HG03159 (cell line): Measurements from ENCODE around the gene LEUTX.
"Not testable (repeated sequence)": the region's sequence is repeated elsewhere in the genome, so short reads cannot be mapped to it uniquely, and the experiment has no call there.

Experiments
- ATAC-seq: cut with Tn5 transposase; IDR thresholded peaks from one replicate; pipeline ENCODE4 v1.9.1; 2021; ENCODE audit warnings: mild to moderate bottlenecking, moderate library complexity; ENCODE audit not compliant: unreplicated experiment

LEUTX gene, protein sequence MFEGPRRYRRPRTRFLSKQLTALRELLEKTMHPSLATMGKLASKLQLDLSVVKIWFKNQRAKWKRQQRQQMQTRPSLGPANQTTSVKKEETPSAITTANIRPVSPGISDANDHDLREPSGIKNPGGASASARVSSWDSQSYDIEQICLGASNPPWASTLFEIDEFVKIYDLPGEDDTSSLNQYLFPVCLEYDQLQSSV

DNA sequence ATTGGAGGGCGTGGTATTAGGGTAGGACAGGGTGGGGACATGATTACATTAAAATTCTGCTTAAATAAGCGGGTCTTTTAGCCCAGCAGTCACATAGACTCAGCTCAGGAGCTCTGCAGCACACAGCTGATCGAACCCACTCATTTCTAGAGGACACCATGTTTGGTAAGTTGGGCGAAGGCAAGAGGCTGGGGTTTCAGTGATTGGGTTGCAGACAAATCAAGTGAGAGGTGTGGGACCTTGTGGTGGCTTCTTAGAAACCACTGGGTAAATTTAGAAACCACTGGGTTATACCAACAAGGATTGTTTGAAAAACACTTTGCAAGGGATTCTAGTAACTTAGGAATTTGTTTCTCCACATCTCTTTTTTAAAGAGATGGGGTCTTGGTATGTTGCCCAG lies at the start of gene LEUTX:
Gene LEUTX, plus strand, starts transcription at position 92 of the 400 bp plus-strand sequence. Its CDS starts 67 bp downstream, at position 159.
- no peak for ATAC-seq

DNA sequence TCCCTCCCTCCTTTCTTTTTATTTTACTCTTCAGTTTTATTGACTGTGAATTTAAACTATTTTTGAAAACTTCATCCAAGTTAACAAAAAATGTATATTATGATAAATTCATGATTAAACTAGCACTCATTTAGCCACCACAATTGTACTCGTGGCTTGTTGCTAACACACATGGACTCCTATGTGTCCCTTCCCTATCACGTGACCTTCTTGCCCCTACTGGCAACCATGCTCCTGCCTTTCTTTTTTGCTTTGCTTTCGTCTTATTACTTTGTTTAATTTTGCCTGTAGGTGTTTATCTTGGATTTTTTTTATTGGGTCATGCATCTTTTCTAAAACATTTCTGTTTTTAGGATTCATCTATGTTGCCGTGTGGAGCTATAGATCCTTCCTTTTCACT lies 49.1 kb upstream of the LEUTX start:
- no peak for ATAC-seq

DNA sequence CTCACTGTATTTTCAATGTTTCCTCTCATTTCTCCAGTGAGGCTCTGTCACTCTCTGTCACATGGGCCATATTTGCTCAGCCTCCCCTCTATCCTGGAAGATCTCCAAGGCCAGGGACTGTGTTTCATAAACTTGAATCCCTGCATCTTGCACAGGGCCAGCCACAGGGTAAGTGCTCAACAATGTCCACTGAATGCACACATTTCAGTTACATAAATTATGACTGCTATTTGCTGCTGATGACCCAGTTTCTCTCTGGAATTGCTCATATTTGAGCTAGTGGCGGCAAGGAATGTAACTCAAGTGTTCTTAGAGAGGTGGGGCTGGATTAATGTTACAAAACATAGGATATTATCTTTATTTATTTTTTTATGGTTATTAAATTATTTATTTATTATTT lies 47.0 kb upstream of the LEUTX start:
- ATAC-seq, result no peak

DNA sequence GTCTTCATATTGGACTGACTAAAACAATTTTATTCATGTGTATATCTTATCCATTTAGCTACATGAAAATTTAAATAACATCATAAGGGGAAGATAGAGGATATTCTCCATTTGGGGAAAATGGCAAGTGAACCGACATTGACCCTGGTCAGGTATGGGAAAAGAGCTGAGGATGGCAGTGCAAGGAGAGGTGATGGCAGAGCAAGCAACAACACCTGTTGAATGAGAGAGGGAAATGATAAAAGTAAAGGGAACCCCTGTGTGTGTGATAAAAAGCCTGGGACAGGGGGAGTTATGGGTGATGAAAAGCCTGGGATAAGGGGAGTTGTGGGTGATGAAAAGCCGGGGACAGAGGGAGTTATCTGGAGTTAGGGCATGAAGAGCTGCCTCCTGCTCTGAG lies 44.8 kb upstream of the LEUTX start:
- no peak for ATAC-seq

DNA sequence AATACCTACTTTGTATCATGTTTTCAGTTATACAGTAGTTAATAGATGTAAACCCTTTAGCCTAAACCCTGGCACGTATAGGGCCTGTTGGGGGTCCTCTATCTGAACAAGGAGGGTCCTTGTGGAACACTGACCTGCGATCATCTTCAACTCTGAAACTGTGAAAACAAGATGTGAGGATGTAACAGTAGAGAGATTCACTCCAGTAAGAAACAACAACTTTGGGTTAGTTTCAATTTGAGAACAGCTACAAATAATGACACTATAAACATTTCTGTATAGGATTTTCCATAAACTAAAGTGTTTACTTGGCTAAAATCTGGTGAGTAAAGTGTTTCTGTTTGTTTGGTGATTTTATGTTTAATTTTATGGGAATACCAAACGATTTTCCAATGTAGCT lies 43.0 kb upstream of the LEUTX start:
- no peak for ATAC-seq

DNA sequence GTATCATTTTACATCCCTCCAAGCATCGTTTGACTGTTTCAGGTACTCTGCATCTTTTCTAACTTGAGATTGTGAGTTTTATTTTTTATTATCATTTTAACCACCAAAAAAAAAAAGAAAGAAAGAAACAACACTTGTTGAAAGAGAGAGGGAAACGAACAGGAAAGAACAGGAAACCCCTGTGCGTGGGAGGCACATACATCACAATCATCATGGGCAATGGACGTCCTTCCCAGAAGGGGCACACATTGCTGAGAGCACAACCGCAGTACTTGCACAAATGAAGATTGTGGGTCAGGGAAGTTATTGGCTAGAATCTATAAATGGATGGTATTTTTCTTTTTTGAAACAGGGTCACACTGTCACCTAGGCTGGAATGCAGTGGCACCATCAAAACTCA lies 42.6 kb upstream of the LEUTX start:
- no peak for ATAC-seq

DNA sequence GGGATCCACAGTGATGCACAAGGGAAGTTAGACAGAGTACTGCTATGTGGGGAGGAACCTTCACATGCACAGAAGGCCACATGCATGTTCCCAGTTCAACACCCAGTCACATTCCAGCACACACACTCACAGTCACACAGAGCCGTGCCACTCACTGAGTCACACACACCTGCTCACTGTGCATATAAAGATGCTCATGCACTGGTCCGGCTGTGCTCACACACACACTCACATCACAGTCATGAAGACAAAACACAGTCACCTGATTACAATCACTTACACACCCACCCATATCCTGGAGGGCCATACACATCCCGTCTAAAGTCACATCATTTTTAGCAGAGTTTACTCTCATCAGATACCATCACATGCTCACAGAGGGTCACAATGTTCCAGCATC lies 41.3 kb upstream of the LEUTX start:
- ATAC-seq, result no peak

DNA sequence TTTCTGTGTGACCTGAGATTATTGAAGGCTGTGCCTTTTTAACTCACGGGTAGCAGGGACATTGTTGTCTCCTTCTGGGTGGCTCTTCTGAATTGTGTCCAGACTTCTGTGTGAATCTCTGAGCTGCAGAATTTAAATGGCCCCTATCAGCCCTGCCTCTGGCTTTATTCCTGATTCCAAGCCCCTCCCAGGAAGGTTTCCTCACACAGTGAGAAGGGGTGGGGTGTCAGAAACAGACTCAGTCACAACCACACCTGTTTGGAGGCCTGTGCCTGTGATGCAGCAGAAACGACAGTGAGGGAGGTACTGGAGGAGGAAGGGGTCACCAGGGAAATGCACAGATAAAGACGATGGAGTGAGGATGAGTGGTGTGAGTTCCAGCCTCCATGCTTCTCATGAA lies 40.8 kb upstream of the LEUTX start, which contains the start of gene CLC:
Gene CLC, minus strand, starts transcription at position 139 of the 400 bp plus-strand sequence. Its CDS starts 77 bp downstream, at position 62.
- ATAC-seq, result no peak

DNA sequence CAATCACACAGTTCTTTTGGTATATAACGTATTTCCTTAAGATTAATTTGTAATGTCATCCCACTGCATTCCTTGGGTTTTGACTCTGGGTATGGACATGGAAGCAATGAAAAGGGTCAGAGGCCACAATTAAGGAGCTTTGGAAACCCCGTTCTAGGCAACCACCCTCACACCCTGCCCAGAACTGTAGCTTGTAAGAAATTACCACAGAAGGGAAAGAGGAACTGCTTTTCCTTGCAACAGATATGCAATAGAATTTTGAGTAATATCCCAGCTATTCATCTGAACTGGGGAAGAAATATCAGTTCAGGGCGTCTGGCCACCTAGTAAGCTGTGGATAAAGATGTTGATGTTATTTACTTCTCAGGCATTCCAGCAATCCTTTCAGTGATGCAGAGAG lies 39.8 kb upstream of the LEUTX start:
- ATAC-seq, result no peak

DNA sequence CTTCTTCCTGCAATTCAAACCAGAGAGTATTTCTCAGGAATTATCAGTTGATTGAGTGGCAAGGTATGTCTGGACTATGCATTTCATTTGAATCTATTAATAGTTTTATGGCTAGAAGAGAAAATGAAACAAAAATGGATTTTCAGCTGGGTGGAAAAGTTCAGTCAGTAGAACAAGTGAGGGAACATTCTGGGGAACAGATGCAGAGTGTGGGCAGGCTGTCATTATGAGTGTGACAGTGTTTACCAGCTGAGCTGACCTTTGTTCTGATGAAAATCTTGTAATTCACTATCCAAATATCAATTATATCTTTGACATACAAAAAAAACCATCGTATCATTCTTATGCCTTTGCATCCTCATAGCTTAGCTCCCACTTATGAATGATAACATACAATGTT lies 38.3 kb upstream of the LEUTX start:
- no peak for ATAC-seq

DNA sequence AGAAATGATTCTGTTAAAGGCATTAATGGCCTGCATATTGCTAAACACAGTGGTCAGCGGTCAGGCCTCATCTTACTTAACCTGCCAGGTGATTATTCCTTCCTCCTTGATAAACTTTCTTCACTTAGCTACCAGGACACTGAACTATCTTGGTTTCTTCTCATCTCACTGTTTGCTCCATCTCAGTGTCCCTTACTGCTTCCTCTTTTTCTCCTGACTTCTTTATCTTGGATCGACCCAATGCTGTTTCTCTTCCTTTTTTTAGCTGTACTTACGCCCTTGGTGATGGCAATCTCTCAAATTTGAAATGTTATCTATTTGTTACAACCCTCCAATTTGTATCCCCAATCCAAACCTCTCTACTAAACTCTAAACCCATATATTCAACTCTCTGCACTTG lies 33.0 kb upstream of the LEUTX start:
- ATAC-seq, result no peak

DNA sequence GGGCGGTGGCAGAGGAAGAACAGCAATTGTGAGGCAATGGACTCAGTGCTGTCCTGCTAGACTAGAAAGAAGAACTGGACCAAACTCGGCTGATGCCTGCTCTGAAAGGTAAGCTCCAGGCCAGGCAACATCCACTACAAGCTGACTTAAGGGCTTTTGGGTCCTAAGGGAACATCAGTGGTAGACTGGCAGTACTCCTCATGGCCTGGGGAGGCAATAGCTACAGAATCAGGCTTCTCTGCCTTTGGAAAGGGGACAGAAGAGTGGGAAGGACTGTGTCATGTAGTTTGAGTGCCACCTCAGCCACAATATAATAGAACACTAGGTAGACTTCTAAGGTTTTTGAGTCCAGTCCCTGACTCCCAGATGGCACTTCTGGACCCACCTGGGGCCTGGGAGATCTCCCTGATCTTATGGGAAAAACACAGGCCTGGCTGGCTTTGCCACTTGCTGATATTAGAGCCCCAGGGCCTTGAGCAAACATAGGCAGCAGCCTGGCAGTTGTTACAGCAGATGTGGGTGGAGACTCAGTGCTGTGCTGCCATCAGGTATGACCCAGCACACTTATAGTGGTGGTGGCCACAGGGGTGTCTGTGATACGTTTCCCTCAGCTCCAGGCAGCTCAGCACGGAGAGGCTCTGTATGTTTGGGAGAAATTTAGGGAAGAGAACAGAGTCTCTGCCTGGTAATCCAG lies 31.7 kb upstream of the LEUTX start:
- ATAC-seq, result no peak

DNA sequence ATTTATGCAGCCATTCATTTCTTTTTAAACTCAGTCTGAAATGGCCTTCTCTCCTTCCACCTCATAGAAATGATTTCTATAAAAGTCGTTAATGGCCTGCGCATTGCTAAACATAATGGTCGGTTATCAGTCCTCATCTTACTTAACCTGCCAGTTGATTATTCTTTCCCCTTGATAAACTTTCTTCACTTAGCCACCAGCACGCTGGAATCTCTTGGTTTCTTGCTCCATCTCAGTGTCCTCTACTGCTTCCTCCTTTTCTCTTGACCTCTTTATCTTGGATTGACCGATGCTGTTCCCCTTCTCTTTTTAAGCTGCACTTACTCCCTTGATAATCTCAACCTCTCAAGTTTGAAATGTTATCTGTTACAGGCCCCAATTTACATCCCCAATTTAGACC lies 28.7 kb upstream of the LEUTX start:
- ATAC-seq, result no peak

DNA sequence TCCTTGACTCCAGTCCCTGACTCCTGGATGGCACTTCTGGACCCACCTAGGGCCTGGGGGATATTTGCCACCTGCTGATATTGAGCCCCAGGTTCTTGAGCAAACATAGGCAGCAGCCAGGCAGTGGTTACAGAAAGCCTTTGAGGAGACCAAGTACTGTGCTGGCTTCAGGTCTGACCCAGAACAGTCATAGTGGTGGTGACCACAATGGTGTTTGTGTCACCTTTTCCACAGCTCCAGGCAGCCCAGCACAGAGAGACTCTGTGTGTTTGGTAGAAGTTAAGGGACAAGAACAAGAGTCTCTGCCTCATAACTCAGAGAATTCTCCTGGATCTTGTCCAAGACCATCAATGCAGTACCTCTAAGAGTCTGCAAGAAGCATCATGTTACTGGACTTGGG lies 26.3 kb upstream of the LEUTX start:
- ATAC-seq, result no peak

DNA sequence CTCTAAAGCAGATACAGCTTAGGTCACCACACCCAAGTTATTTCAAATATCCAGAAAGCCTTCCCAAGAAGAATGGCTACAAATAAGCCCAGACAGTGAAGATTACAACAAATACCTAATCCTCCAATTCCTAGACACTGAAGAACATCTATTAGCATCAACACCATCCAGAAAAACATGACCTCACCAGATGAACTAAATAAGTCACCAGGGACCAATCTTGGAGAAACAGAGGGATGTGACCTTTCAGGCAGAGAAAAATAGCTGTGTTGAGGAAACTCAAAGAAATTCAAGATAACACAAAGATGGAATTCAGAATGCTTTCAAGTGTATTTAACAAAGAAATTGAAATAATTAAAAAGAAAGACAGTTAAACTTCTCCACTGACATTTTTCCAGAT lies 25.9 kb upstream of the LEUTX start:
- no peak for ATAC-seq

DNA sequence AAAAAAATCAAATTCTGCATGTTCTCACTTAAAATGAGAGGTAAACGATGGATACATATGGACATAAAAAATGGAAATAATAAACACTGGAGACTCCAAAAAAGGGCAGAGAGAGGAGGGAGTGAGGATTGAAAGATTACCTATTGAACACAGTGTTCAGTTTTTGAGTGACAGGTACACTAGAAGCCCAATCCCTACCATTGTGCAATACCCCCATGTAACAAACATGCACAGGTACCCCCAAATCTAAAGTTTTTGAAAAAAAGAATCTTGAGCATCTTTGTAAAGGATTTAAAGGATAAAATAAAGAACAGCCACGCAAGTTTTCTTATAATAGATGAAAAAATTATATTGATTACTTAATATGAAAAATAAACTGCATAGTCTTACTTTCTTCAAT lies 24.1 kb upstream of the LEUTX start:
- ATAC-seq, result no peak

DNA sequence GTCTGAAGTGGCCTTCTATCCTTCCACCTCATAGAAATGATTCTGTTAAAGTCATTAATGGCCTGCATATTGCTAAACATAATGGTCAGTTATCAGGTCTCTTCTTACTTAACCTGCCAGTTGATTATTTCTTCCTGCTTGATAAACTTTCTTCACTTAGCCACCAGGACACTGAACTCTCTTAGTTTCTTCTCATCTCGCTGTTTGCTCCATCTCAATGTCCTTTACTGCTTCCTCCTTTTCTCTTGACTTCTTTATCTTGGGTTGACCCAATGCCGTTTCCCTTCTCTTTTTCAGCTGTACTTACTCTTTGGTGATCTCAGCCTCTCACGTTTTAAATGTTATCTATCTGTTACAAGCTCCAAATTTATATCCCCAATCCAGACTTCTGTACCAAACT lies 23.7 kb upstream of the LEUTX start:
- ATAC-seq, result no peak

DNA sequence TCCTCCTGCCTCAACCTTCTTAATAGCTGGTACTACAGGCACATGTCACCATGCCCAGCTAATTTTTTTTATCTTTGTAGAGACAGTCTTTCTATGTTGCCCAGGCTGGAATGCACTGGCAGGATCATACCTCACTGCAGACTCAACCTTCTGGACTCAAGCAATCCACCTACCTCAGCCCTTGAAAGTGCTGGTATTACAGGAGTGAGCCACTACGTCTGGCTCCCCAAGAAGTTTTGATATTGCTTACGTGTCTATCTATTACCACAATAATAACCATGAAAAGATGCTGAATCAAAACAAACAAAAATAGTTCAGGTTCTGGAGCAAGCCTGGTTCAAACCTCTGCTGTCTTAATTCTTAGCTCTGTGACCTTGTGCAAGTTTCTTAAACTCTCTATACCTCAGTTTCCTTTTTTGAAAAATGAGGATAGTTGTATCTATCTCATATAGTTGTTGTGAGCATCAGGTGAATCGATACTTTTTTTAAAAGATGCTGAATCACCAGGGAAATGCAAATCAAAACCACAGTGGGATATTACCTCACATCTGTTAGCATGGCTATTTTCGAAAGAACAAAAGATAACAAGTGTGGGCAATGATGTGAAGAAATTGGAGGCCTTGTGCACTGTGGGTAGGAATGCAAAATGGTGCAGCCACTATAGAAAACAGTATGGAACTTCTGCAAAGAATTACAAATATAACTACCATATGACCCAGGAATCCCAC lies 19.0 kb upstream of the LEUTX start:
- no peak for ATAC-seq

DNA sequence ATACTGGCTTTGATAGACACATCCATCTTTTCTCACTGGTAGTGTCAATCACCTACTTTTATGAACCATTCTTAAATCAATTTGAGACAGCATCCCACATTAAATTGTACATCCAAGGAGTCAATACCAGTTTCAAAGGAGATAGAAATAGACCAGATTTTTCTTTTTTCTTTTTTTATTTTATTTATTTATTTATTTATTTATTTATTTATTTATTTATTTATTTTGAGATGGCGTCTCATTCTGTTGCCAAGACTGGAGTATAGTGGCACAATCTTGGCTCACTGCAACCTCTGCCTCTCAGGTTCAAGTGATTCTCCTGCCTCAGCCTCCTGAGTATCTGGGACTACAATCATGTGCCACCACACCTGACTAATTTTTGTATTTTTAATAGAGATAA lies 16.8 kb upstream of the LEUTX start:
- not testable (repeated sequence) for ATAC-seq

DNA sequence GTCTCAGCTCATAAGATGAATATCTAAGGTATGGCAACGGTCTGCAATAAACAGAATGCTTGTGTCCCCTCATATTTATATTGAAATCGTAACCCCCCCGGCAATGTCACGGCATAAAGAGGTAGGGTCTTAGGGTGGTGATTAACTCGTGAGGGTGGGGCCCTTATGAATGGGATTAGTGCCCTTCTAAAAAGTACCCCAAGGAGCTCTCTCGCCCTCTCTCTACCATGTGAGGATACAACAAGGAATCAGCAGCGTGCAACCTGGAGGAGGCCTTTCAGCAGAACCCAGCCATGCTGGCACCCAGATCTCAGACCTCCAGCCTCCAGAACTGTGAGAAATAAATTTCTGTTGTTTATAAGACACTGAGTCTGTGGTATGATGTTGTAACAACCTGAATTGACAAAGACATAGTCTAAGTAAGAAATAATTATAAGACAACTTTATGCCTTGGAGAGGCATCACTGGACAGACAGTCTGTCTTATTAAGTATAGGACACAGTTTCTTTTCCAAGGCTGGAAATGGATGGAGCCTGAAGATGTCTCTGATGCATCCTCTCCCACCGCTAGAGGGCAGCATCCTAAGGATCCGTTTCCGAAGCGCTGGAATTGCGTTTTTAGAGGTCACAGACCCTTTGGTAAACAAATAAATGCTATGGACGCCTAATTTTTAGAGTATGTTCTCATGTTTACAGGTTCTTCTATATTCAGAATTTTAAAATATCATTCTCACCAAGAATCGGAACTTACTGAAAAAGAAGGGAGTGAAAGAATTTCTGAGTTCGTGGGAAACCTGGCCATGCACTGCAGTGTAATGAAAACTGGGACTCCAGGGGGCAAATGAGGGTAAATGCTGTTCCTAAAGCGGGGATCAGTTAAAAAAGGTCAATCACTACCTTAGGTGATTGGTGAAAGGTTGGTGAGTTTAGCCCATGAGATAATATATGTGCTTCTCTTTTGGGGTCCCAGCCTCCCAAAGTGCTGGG lies 13.3 kb upstream of the LEUTX start:
- no peak for ATAC-seq

DNA sequence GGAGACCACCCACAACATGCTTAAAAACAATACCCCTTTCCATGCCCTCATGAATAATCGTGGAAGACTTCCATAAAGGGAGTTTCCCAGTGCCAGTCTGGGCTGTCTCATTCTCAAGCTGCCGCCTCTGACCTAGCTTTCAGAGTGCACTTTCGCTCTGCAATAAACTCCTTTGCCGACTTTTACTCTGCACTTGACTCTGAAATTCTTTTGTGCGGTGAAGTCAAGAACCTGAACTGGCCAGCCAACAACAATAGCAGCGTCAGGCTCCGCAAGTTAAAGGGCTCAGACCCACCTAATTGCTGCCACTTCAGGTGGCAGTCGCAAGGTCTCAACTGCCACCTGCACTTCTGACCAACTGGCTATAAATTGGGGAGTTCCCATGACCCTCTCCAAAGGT lies 10.3 kb upstream of the LEUTX start:
- ATAC-seq, result no peak
